GM12874 (cell line): Measurements from ENCODE around the gene RASSF4.

ENCODE experiments used
- CTCF ChIP-seq: IDR thresholded peaks from 2 replicates; pipeline ENCODE4 v1.5.1; 2011; ENCODE audit warnings: low read depth, mild to moderate bottlenecking, control low read depth, low read length, moderate library complexity; ENCODE audit not compliant: insufficient read depth

RASSF4 gene

DNA sequence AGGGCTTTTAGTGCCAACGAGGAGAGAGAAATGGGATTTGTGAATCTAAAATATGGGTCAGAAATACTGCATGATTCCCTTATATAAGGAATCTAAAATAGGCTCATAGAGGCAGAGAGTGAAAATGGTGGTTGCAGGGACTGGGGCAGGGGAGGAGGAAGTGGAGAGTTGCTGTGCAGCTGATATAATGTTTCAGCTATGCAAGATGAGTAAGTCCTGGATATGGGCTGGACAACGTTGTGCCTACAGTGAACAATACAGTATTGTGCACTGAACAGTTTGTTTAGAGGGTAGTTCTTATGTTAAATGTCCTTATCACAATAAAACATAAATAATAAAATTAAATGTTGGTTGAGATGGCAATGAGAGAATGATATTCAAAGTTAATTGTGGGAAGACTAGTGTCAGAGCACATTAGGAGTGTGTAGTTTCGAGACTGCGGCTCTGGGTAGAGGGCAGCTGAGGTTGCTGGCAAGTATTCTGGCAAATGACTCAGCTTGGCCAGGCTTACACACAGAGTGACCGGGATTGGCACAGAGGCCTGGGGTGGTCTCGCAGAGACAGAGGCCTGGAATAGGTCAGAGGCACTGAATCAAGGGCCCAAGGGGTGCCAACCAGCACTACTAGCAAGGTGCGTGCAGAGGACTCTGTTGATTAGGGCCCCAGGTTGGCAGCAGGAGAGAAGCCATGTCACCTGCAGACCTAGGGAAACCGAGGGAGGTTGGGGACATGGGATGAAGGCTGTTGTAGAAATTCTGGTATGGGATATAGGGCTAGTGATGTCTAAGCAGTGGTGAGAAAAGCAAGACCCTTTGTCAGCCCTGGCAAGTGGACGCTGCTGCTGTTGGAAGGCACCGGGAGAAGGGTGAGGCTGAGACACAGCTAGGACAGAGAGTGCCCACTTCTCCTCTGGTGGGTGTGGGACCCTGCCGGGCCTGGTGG lies 21.8 kb downstream of the RASSF4 start:
- TF ChIP-seq CTCF = no peak

GRCh38 chr10:44982114-44982460 lies 22.5 kb downstream of the RASSF4 start:
- no peak for TF ChIP-seq CTCF

DNA sequence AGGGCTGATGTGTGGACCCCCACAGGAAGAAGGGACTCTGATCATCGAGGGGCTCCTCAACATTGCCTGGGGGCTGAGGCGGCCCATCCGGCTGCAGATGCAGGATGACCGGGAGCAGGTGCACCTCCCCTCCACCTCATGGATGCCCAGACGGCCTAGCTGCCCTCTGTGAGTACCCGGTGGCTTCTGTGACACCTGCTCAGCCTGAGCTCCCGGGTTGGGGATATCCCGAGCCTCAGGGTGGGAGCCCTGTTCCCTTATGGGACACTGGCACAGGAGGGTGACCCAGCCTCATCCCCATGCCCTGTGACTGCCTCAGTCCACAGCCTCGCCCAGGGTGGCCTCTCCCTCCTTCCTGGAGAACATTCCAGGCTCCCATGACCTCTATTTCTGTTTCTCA lies 22.9 kb downstream of the RASSF4 start:
- TF ChIP-seq CTCF = no peak

DNA sequence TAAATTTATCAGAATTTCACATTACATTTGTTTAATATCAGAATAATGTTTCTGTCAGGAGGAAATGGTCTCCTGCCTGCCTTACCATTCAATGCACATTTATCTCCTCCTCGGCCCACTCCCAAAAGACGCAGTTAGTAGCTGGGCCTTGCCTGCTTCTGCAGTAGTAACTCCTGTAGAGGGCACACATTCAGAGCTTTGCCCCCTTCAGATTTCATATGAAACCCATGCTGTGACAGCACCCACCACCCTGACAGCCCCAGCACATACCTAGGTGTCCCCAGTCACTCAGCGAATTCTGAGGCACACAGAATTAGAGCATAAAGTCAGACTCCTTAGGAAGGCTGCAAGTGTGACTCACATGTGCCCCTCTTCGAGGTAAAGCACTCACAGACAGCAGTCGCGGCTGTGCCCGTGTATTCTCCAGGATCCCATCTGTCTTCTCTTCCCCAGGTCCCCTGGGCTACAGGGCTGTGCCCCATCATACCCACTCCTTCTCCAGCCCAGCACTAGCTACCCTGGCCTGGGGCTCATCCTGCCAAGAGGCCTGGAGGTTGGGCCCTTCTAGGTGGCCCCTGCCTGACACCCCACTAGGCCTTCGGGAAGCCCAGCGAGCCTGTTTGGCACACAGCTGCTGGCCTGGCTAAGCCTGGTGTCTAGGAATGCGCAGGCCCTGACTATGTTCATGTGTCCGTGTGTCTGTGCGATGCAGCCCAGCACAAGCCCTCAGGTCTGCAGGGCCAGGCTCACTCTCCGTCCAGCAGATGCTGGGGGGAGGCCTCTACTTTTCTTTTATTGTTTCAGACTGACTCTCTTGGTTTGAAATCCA lies 23.7 kb downstream of the RASSF4 start:
- no peak for TF ChIP-seq CTCF

- no peak for TF ChIP-seq CTCF
These were observed 24.3 kb downstream of the RASSF4 start for GRCh38 chr10:44983895-44984278.

GRCh38 chr10:44984671-44985101 lies 25.1 kb downstream of the RASSF4 start:
- no peak for TF ChIP-seq CTCF

DNA sequence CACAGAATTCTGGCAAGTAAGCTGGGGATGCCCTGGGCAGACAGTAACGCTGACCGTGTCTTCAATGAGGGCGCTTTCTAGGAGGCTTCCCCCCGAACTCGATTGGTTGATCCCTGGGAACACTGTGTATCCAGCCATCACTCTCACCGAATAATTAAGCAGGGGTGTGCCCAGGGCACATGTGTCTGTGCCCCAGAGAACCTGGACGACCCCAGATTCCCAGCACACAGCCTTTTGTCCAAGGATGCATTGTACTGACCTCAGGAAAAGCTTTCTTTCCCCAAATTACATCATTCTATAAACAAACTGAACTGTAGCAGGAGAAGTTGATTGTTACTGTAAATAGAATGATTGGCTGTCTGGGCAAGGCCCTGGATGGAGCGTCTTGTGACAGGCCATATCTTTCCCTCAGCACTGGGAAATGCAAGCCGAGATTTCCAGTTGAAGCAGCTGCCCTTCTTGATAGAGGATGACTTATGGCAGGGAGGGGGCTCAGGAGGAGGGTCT lies 25.6 kb downstream of the RASSF4 start:
- TF ChIP-seq CTCF = no peak
